HepG2 (cell line): Measurements from ENCODE around the gene SMAD3. TPM values are rescaled to one million over a fixed set of nuclear protein-coding genes. Genes with fewer than 3 reads are reported as not detected.
A peak's percentile ranks its signal among the peaks of the same experiment; 100 is the strongest.

ENCODE experiments used
- BORCS8-MEF2B ChIP-seq: sonication (generic); formaldehyde crosslinking; IDR thresholded peaks from 2 replicates; pipeline ENCODE4 v1.8.0; 2022; ENCODE audit warnings: mild to moderate bottlenecking, missing genetic modification reagents
- CC2D1A ChIP-seq: sonication (generic); formaldehyde crosslinking; IDR thresholded peaks from 2 replicates; pipeline ENCODE4 v1.8.1; 2023; ENCODE audit warnings: mild to moderate bottlenecking, missing genetic modification reagents
- DPF2 ChIP-seq: sonication (generic); formaldehyde crosslinking; IDR thresholded peaks from 2 replicates; pipeline ENCODE4 v1.4.0; 2020; ENCODE audit warnings: mild to moderate bottlenecking, low read depth, missing genetic modification reagents, borderline replicate concordance
- FOSL1 ChIP-seq: sonication (generic); formaldehyde crosslinking; IDR thresholded peaks from 2 replicates; pipeline ENCODE4 v1.9.0; 2021; ENCODE audit warnings: missing genetic modification reagents, borderline replicate concordance
- FOXO4 ChIP-seq: sonication (generic); formaldehyde crosslinking; conservative IDR thresholded peaks from 2 replicates; pipeline ENCODE4 v1.8.1; 2023; ENCODE audit warnings: missing genetic modification reagents
- HINFP ChIP-seq: sonication (generic); formaldehyde crosslinking; IDR thresholded peaks from 2 replicates; pipeline ENCODE4 v1.4.0; 2020; ENCODE audit warnings: low read depth, mild to moderate bottlenecking, missing genetic modification reagents
- HOXA5 ChIP-seq: sonication (generic); formaldehyde crosslinking; IDR thresholded peaks from 2 replicates; pipeline ENCODE4 v1.4.0; 2020; ENCODE audit warnings: missing genetic modification reagents
- KLF9 ChIP-seq: IDR thresholded peaks from 2 replicates; pipeline ENCODE4 v1.6.1; 2016; ENCODE audit warnings: low read depth
- LCORL ChIP-seq, 2 experiments: fragments of 450-650 bp in 1 of 2; sonication (generic) in 1 of 2; formaldehyde crosslinking in 1 of 2; IDR thresholded peaks; 2 replicates each; pipeline versions ENCODE4 v1.5.0 to v1.6.1; 2017 to 2020; ENCODE audit warnings: antibody characterized with exemption in 1 of 2, missing genetic modification reagents in 1 of 2
- MBD4 ChIP-seq: IDR thresholded peaks from 2 replicates; pipeline ENCODE4 v1.6.1; 2012; ENCODE audit warnings: low read length, inconsistent platforms, borderline replicate concordance
- RAD21 ChIP-seq: fragments of 450-650 bp; formaldehyde crosslinking; IDR thresholded peaks from 2 replicates; pipeline ENCODE4 v1.5.0; 2020; ENCODE audit warnings: mild to moderate bottlenecking
- SKIL ChIP-seq: sonication (generic); formaldehyde crosslinking; IDR thresholded peaks from 2 replicates; pipeline ENCODE4 v1.8.0; 2022; ENCODE audit warnings: missing genetic modification reagents, mild to moderate bottlenecking, moderate library complexity, borderline replicate concordance
- SRF ChIP-seq: IDR thresholded peaks from 2 replicates; pipeline ENCODE4 v1.6.1; 2011; ENCODE audit warnings: mild to moderate bottlenecking, low read depth, low read length, moderate library complexity
- ZFX ChIP-seq: sonication (generic); formaldehyde crosslinking; IDR thresholded peaks from 2 replicates; pipeline ENCODE4 v1.4.0; 2020; ENCODE audit warnings: mild to moderate bottlenecking, low read depth, missing genetic modification reagents, moderate library complexity
- ZNF121 ChIP-seq: sonication (generic); formaldehyde crosslinking; IDR thresholded peaks from 2 replicates; pipeline ENCODE4 v1.5.0; 2020; ENCODE audit warnings: mild to moderate bottlenecking, missing genetic modification reagents
- ZNF331 ChIP-seq: sonication (generic); formaldehyde crosslinking; IDR thresholded peaks from 2 replicates; pipeline ENCODE4 v1.4.0; 2020; ENCODE audit warnings: missing genetic modification reagents
- ZNF749 ChIP-seq: sonication (generic); formaldehyde crosslinking; IDR thresholded peaks from 2 replicates; pipeline ENCODE4 v1.8.0; 2022; ENCODE audit warnings: mild to moderate bottlenecking, missing genetic modification reagents, moderate library complexity, borderline replicate concordance
- polyA plus RNA-seq, 8 experiments: library from polyadenylated mRNA; depleted of rRNA in 3 of 8; stranded (reverse) in 7 of 8; unstranded in 1 of 8; fragments of >200 nt; fragmentation: Illumina TruSeq in 4 of 8; extraction: Trizol in 4 of 8; gene quantifications; 2 replicates each; pipeline versions ENCODE4 v1.2.1 to v1.2.3, GENCODE V29; 2011 to 2016; ENCODE audit warnings: low read depth in 4 of 8, missing spikeins in 1 of 8, mixed read lengths in 1 of 8; ENCODE audit not compliant: insufficient read depth in 1 of 8
- total RNA-seq, 5 experiments: library from RNA; depleted of rRNA; stranded (reverse); fragments of >200 nt; fragmentation: Illumina TruSeq; extraction: Trizol; gene quantifications; 2 replicates each; pipeline ENCODE4 v1.2.3, GENCODE V29; 2016; ENCODE audit warnings: low read depth in 1 of 5
- TF ChIP-seq, protein P1 (sequence below): sonication (generic); formaldehyde crosslinking; IDR thresholded peaks from 2 replicates; pipeline ENCODE4 v1.4.0; 2020; ENCODE audit warnings: missing genetic modification reagents
- TF ChIP-seq, protein P2 (sequence below): IDR thresholded peaks from 2 replicates; pipeline ENCODE4 v1.6.1; 2012; ENCODE audit warnings: inconsistent platforms
- TF ChIP-seq, protein P3 (sequence below): IDR thresholded peaks from 2 replicates; pipeline ENCODE4 v1.6.1; 2018; ENCODE audit warnings: missing genetic modification reagents, mild to moderate bottlenecking, missing compliant biosample characterization

The SMAD3 gene
- total and polyA plus RNA-seq, 2 of the 13 experiments (the other 11 are each of a cell fraction or from before 2014, with no cell fraction given) = 8.6 to 56.3 TPM

DNA sequence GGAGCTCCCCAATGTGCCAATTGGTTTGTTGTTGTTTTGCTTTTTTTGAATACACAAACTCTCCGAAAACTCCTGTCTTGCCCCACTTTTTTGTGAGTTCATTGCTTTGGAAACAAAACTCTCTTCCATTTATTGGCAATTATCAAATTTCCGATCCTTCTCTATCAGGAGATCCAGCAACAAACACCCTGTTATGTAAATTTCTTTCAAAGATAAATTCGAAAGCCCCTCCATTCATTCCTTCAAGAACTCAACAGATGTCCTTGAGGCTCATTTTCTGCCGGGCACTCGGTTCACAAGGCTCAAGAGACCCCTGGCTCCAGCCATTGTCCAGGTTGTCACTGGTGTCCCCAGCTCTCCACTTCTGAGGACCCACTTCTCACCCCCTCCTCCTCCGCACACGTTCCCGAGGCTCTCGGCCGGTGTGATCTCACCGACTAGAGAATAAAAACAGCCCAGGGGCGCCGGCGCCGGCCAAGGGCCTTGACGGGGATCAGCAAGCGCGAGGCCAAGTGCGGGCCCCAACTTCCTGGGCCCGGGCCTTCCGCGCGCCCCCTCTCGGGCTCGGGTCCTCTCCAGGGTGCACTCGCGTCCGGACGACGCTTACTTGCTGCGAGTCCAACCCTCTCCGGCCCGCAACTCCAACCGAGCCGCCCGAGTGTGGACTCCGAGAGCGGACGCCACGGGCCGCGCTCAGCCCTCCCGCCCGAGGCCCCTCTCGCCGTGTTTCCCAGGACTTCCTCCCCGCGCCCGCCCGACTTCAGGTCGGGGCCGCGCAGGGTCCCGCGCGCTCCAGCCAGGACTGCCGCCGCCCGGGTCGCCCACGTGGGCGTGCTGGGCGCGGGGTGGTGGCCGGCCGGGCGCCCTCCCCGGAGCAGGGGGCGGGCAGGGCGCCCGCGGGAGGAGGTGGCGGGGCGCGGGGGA, 533 bp upstream of the SMAD3 start (continued):
- peak; percentile 17; the same call in 1 of the 2 replicates for TF ChIP-seq ZNF121 (CRISPR knock-in tag)
- TF ChIP-seq SKIL (CRISPR knock-in tag) = no peak
- no peak for TF ChIP-seq SRF
- peak; percentile 41; the same call in 1 of the 2 replicates for TF ChIP-seq FOSL1 (CRISPR knock-in tag)
- no peak for TF ChIP-seq CC2D1A (CRISPR knock-in tag)
- TF ChIP-seq MBD4 = no peak
- TF ChIP-seq, protein P1, sequence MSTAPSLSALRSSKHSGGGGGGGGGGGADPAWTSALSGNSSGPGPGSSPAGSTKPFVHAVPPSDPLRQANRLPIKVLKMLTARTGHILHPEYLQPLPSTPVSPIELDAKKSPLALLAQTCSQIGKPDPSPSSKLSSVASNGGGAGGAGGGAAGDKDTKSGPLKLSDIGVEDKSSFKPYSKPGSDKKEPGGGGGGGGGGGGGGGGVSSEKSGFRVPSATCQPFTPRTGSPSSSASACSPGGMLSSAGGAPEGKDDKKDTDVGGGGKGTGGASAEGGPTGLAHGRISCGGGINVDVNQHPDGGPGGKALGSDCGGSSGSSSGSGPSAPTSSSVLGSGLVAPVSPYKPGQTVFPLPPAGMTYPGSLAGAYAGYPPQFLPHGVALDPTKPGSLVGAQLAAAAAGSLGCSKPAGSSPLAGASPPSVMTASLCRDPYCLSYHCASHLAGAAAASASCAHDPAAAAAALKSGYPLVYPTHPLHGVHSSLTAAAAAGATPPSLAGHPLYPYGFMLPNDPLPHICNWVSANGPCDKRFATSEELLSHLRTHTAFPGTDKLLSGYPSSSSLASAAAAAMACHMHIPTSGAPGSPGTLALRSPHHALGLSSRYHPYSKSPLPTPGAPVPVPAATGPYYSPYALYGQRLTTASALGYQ (CRISPR knock-in tag) = peak; percentile 43; the same call in 1 of the 2 replicates
- no peak for TF ChIP-seq ZNF749 (CRISPR knock-in tag)
- TF ChIP-seq LCORL (IDR thresholded peaks at IDR 0.05) = no peak
- peak; percentile 9; the same call in 1 of the 2 replicates for TF ChIP-seq LCORL (CRISPR knock-in tag; IDR thresholded peaks at IDR 0.05)
- peak; percentile 63; the same call in 1 of the 2 replicates for TF ChIP-seq BORCS8-MEF2B (CRISPR knock-in tag)
- TF ChIP-seq DPF2 (CRISPR knock-in tag) = no peak
- TF ChIP-seq RAD21 (CRISPR knock-in tag) = peak; percentile 49
- peak; percentile 36; the same call in 1 of the 2 replicates for TF ChIP-seq ZNF331 (CRISPR knock-in tag)
- TF ChIP-seq, protein P2, sequence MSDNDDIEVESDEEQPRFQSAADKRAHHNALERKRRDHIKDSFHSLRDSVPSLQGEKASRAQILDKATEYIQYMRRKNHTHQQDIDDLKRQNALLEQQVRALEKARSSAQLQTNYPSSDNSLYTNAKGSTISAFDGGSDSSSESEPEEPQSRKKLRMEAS = peak; percentile 91
- peak; percentile 87 for TF ChIP-seq ZFX (CRISPR knock-in tag)
- TF ChIP-seq FOXO4 = no peak
- no peak for TF ChIP-seq HINFP (CRISPR knock-in tag)
- TF ChIP-seq HOXA5 (CRISPR knock-in tag) = peak; percentile 31; the same call in 1 of the 2 replicates
- no peak for TF ChIP-seq KLF9
- TF ChIP-seq, protein P3, sequence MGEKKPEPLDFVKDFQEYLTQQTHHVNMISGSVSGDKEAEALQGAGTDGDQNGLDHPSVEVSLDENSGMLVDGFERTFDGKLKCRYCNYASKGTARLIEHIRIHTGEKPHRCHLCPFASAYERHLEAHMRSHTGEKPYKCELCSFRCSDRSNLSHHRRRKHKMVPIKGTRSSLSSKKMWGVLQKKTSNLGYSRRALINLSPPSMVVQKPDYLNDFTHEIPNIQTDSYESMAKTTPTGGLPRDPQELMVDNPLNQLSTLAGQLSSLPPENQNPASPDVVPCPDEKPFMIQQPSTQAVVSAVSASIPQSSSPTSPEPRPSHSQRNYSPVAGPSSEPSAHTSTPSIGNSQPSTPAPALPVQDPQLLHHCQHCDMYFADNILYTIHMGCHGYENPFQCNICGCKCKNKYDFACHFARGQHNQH (CRISPR knock-in tag) = peak; percentile 16; the same call in 1 of the 2 replicates
